Measurements from ENCODE around the gene RAB40B.

Gene RAB40B

GRCh38 chr17:82648165-82648668, 50.3 kb downstream of the RAB40B start, which contains the start of gene WDR45B:
WDR45B (minus strand) TSS chr17:82648444; CDS start chr17:82648340, 104 bp downstream.
- Histone ChIP-seq H3K4me3 (ENCODE audit: low read length) (peak within 1 kb of the TSS; percentile 90), H2AFZ (ENCODE audit: low read depth, low read length) (peak within 1 kb of the TSS; percentile 22; the same call in 1 of the 2 replicates), H3K79me2 (ENCODE audit: low read length) (peaks cover 48% of the 10 kb centered on the region), H3K9ac (ENCODE audit: low read length) (peak within 1 kb of the TSS; percentile 87), H4K20me1 (ENCODE audit: insufficient read depth, low read length) (peaks cover 39% of the 10 kb centered on the region), H3K27ac (ENCODE audit: low read length) (peak within 1 kb of the TSS; percentile 74), H3K4me1 (ENCODE audit: low read length) (peaks cover 8% of the 10 kb centered on the region), H3K36me3 (replicated peaks; ENCODE audit: low read depth, low read length) (peaks cover 12% of the 10 kb centered on the region), H3K9me3 (ENCODE audit: insufficient read depth, low read length) (no peaks in the 10 kb centered on the region), H3K27me3 (ENCODE audit: low read depth, low read length) (no peaks in the 10 kb centered on the region), H3K4me2 (ENCODE audit: low read length) (peak within 1 kb of the TSS; percentile 90)
- TF ChIP-seq CTCF (IDR thresholded peaks at IDR 0.05; ENCODE audit: low read depth, low read length) (no peak), EZH2phosphoT487 (IDR thresholded peaks at IDR 0.05; ENCODE audit: low read depth) (no peak)

- Histone ChIP-seq H3K27ac (ENCODE audit: low read length) (peak overlapping the region; percentile 74), H2AFZ (ENCODE audit: low read depth, low read length) (0 out of 2 replicates have a peak overlapping the region, but pooled peaks have one; percentile 22), H3K9me3 (ENCODE audit: insufficient read depth, low read length) (no peaks in the 10 kb centered on the region), H4K20me1 (ENCODE audit: insufficient read depth, low read length) (peaks cover 39% of the 10 kb centered on the region), H3K9ac (ENCODE audit: low read length) (peak overlapping the region; percentile 87), H3K27me3 (ENCODE audit: low read depth, low read length) (no peaks in the 10 kb centered on the region), H3K4me3 (ENCODE audit: low read length) (peak overlapping the region; percentile 90), H3K4me1 (ENCODE audit: low read length) (peaks cover 8% of the 10 kb centered on the region), H3K79me2 (ENCODE audit: low read length) (peaks cover 54% of the 10 kb centered on the region), H3K36me3 (replicated peaks; ENCODE audit: low read depth, low read length) (peaks cover 16% of the 10 kb centered on the region), H3K4me2 (ENCODE audit: low read length) (peak overlapping the region; percentile 90)
- TF ChIP-seq EZH2phosphoT487 (IDR thresholded peaks at IDR 0.05; ENCODE audit: low read depth), result no peak
- peak; percentile 8; the same call in 1 of the 2 replicates for TF ChIP-seq CTCF (IDR thresholded peaks at IDR 0.05; ENCODE audit: low read depth, low read length)
These were observed 50.8 kb downstream of the RAB40B start for GRCh38 chr17:82647593-82648164.

GRCh38 chr17:82645516-82645915, 53.0 kb downstream of the RAB40B start:
- H3K79me2 ChIP-seq (ENCODE audit: low read length), result peaks cover 72% of the 10 kb centered on the region
- peaks cover 30% of the 10 kb centered on the region for H3K36me3 ChIP-seq (replicated peaks; ENCODE audit: low read depth, low read length)
- no peak overlapping the region for H3K4me2 ChIP-seq (ENCODE audit: low read length)
- H3K4me3 ChIP-seq (ENCODE audit: low read length), result no peak overlapping the region
- peaks cover 41% of the 10 kb centered on the region for H4K20me1 ChIP-seq (ENCODE audit: insufficient read depth, low read length)
- H3K27ac ChIP-seq (ENCODE audit: low read length), result no peak overlapping the region
- no peaks in the 10 kb centered on the region for H3K27me3 ChIP-seq (ENCODE audit: low read depth, low read length)
- TF ChIP-seq CTCF (IDR thresholded peaks at IDR 0.05; ENCODE audit: low read depth, low read length) (no peak), EZH2phosphoT487 (IDR thresholded peaks at IDR 0.05; ENCODE audit: low read depth) (no peak)
- H2AFZ ChIP-seq (ENCODE audit: low read depth, low read length), result no peak overlapping the region
- no peak overlapping the region for H3K9ac ChIP-seq (ENCODE audit: low read length)
- H3K4me1 ChIP-seq (ENCODE audit: low read length), result peaks cover 8% of the 10 kb centered on the region
- no peaks in the 10 kb centered on the region for H3K9me3 ChIP-seq (ENCODE audit: insufficient read depth, low read length)

GRCh38 chr17:82644148-82644547, 54.4 kb downstream of the RAB40B start:
- H3K4me1 ChIP-seq (ENCODE audit: low read length), result peaks cover 8% of the 10 kb centered on the region
- no peak overlapping the region for H3K4me2 ChIP-seq (ENCODE audit: low read length)
- H2AFZ ChIP-seq (ENCODE audit: low read depth, low read length), result no peak overlapping the region
- no peaks in the 10 kb centered on the region for H3K9me3 ChIP-seq (ENCODE audit: insufficient read depth, low read length)
- peaks cover 83% of the 10 kb centered on the region for H3K79me2 ChIP-seq (ENCODE audit: low read length)
- H3K27ac ChIP-seq (ENCODE audit: low read length), result no peak overlapping the region
- peaks cover 36% of the 10 kb centered on the region for H3K36me3 ChIP-seq (replicated peaks; ENCODE audit: low read depth, low read length)
- peaks cover 46% of the 10 kb centered on the region for H4K20me1 ChIP-seq (ENCODE audit: insufficient read depth, low read length)
- H3K9ac ChIP-seq (ENCODE audit: low read length), result no peak overlapping the region
- no peaks in the 10 kb centered on the region for H3K27me3 ChIP-seq (ENCODE audit: low read depth, low read length)
- TF ChIP-seq CTCF (IDR thresholded peaks at IDR 0.05; ENCODE audit: low read depth, low read length) (no peak), EZH2phosphoT487 (IDR thresholded peaks at IDR 0.05; ENCODE audit: low read depth) (no peak)
- no peak overlapping the region for H3K4me3 ChIP-seq (ENCODE audit: low read length)
